Endothelial cell of umbilical vein (primary cell): ENCODE data around the gene RNH1.

Experiments used
- CTCF ChIP-seq, 2 donors: IDR thresholded peaks; 1 replicate in 1 of 2; 2 replicates in 1 of 2; pipeline ENCODE4 v1.5.1; 2011; ENCODE audit warnings: low read length in 2 of 2, mild to moderate bottlenecking in 2 of 2, moderate library complexity in 2 of 2, control low read depth in 1 of 2, inconsistent platforms in 1 of 2, low read depth in 1 of 2; ENCODE audit not compliant: insufficient read depth in 1 of 2; ENCODE audit errors: extremely low read depth in 1 of 2
- EZH2 ChIP-seq: IDR thresholded peaks from 2 replicates; pipeline ENCODE4 v1.6.1; 2012; ENCODE audit warnings: borderline replicate concordance, low read depth, mild to moderate bottlenecking, moderate library complexity, low read length, inconsistent platforms; ENCODE audit not compliant: severe bottlenecking
- POLR2A ChIP-seq: IDR thresholded peaks from 2 replicates; pipeline ENCODE4 v1.6.1; 2012; ENCODE audit warnings: low read depth, mild to moderate bottlenecking, control low read depth, low read length
- POLR2AphosphoS5 ChIP-seq: IDR thresholded peaks from 2 replicates; pipeline ENCODE4 v1.6.1; 2012; ENCODE audit warnings: low read depth, mild to moderate bottlenecking, control low read depth, low read length, moderate library complexity; ENCODE audit not compliant: insufficient read depth

- no peak for TF ChIP-seq POLR2AphosphoS5
- TF ChIP-seq CTCF (IDR thresholded peaks at IDR 0.05; ENCODE audit: extremely low read depth in 1 of 2, insufficient read depth in 1 of 2, low read depth in 1 of 2, low read length in 2 of 2): no peak
- no peak for TF ChIP-seq POLR2A
- TF ChIP-seq EZH2: no peak
These were observed 29.9 kb downstream of the RNH1 start for GRCh38 chr11:477052-477715.
